GM21360 (cell line): ENCODE measurements around the gene FIGNL1.

Experiments used
- ATAC-seq: cut with Tn5 transposase; IDR thresholded peaks from one replicate; pipeline ENCODE4 v1.9.1; 2021; ENCODE audit warnings: mild to moderate bottlenecking, moderate library complexity; ENCODE audit not compliant: unreplicated experiment

FIGNL1 gene

DNA sequence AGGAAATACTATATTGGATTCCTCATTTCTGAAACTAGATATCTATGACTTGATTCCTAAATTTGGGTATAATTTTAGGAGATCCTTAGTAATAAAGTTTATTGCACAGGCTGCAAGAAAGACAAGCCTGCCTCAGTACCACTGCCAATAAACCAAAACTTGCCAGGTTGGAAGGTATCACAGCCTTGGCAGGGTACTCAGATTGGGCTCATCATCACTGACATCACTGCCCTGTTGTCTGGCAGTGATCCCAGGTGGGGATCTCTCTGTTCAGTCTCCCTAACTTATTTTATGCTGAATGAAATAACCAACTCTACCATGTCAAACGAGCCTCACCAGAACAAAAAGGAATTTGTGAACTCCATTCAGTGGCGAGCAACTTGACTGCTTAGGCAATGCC is 18.8 kb downstream of the FIGNL1 start:
- no peak for ATAC-seq

DNA sequence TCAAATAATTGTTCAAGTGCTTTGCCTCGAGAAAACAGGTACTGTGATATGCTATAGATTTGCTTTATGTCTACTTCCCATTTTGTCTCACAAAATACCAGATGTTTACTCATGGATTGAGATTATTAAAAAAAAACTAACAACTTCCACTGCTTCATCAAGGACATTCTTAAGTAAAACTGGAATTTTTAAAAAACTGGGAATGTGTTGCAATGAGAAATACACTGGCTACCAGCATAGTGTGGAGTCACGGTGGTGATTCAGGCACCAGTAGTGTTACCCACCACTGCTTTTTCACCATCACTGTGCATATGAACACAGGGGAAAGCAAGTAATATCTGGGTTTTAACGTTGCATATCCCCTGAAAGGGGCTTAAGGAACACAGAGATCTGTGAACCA is 21.2 kb downstream of the FIGNL1 start:
- no peak for ATAC-seq

DNA sequence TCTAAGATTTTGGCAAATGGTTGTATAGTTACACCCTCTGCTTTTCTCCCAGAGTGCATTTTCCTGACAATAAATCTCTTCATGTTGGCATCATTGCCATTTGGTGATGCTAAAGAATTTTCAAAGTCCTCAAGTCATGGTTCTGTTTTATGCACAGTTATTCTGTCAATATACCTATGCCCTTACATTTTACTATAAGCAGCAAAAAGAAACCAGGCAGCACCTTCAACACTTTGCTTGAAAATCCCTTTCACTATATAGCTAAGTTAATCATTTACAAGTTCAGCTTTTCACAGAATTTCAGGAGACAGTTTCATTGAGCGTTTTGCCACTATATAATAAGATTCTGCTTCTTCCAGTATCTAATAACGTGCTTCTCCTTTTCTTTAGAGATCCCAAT is 22.6 kb downstream of the FIGNL1 start:
- no peak for ATAC-seq

DNA sequence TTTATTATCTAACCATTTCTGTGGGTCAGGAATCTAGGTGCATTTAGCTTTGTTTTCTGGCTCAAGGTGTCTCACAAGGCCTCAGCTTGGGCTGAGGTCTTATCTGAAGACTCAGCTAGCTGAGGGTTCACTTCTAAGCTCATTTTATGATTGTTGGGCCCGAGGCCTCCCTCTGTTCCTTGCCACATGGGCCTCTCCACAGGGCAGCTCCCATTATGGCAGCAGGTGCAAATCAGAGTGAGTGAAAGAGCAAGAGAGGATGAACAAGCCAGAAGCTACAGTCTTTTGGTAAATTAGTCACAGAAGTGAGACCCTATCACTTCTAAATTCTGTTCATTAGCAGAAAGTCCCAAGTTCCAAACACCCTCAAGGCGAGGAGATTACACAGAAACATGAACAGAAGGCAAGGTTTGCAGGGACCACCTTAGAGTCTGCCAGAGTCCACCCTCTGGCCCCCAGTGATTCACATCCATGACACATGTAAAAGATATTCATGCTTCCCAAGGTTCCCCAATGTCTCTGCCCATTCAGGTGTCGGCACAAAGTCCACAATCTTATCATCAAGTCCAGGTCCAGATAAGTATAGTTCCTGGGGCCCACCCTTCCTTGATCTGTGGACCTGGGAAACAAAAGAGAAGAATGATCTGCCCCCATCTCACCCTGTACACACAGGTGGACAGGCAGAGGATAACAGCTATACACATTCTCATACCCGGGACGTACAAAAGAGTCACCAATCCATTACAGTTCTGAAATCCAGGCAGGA is 23.7 kb downstream of the FIGNL1 start:
- no peak for ATAC-seq

DNA sequence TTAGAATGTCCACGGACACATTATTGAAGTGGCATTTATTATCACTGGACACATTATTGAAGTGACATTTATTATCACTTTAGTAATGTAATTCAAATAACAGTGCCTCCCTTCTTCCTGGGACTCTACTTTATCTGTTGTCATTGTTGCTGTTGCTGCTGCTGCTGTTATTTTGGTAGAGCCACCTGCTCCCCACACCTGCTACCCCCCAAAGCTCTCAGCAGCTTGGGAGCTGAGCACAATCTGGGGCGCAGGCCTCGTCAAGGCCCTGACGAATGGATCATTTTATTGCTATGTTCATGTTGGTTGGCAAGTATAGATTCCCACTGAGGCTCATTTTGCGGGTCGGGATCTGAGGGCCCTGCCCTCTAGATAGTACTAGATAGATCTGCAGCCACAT is 24.8 kb downstream of the FIGNL1 start:
- no peak for ATAC-seq

DNA sequence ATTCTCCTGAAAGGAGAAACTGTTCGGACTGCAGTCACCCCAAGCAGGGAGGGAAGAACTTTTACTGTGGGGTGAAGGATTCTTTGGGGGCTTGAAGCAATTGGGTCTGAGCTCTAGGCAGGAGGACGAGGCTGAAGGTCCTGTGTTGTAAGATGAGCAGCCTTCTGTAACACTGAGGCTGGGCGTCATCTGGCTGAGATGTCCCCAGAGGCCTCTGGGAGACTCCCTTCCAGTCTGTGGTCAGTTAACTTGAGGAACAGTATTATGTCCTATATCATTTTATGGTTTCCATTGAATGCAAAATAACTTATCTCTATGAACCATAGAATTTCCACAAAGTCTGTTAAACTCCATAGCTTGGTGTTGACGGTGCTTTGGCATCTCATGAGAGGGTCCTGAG is 26.3 kb downstream of the FIGNL1 start:
- no peak for ATAC-seq

DNA sequence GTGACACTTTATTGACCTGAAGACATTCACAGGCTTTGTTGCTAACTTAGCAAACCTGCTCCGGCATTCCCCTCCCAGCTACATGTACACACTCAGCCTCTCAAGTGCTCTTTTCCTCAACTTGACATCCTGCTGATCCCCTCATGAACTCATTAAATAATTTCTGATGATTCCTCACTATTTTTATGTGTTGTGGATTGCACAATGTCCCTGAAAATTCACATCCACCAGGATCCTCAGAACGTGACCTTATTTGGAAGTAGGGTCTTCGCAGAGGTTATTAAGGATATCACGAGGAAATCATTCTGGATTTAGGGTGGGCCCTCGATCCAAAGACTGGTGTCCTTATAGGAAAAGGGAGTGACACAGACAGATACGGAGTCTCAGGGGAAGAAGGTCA is 27.3 kb downstream of the FIGNL1 start:
- no peak for ATAC-seq

DNA sequence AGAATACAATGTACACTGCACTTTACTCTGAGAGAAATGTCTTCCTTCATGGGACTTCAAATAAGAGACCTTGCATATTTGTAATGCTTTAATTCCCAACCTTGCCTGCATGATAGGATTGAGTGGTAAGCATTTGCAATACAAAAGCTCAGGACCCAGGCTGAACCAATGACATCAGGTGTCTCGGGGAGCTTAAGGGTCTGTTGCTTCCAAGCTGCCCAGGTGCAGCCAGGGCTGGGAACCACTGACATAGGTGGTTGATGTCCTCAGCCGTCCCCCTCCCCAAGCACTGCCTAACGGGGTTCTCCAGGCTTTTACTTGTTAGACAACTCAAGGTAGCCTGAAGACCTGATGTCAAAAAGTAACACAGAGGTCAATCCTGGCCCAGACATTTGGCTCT is 29.1 kb downstream of the FIGNL1 start:
- no peak for ATAC-seq

DNA sequence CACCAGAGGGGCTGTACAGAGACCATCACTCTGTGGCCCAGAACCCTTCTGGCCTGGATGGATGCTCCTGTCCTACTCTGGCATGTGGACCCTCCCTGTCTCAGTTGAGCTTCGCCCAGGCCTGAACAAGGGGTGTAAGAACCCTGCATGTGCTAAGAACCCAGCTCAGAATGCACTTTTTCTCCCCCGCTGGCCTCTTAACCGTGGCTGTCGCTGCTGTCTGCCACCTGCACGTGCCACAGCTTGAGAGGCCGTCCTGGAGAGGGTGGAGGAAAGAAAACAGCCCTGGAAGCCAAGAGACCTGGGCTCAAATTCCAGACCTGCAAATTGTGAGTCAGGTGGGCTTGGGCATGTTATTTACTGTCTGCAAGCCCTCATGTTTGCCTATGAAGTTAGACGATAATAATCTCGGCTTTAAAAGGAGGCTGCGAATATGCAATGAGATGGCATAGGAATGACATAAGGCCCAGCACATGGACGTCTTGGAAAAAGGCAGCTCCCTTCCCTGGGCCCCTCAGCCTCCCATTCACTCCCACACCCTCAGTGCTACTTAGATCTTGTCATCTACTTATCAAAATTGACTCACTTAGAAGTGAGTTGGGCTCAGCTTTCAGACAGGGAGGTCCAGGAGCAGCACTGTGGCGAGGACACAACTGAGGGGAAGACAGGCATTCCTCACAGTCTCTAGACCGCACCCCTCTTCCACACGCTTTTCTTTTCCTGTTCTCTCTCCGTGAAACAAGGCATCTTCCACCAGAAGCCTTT is 31.4 kb downstream of the FIGNL1 start:
- no peak for ATAC-seq

DNA sequence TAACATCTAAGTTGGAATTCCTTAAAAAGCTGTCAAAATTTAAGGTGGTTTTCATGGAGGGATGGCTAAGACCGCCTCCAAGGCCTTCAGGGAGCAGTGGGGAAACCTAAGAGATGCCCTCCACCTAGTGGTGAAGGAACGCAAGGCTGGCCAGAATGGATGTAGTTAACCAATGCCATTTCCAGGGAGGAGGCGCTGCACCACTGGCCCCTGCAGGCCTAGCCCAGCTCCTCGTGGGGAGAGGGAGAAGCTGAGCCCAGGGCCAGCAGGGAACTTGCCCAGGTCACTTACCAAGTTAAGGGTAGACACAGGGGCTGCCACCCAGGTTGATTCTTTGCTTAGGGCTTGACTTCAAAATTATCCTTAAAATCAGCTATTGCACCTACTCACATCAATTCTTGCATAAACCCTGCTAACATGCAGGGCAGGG is 32.0 kb downstream of the FIGNL1 start:
- ATAC-seq, result peak; percentile 74

DNA sequence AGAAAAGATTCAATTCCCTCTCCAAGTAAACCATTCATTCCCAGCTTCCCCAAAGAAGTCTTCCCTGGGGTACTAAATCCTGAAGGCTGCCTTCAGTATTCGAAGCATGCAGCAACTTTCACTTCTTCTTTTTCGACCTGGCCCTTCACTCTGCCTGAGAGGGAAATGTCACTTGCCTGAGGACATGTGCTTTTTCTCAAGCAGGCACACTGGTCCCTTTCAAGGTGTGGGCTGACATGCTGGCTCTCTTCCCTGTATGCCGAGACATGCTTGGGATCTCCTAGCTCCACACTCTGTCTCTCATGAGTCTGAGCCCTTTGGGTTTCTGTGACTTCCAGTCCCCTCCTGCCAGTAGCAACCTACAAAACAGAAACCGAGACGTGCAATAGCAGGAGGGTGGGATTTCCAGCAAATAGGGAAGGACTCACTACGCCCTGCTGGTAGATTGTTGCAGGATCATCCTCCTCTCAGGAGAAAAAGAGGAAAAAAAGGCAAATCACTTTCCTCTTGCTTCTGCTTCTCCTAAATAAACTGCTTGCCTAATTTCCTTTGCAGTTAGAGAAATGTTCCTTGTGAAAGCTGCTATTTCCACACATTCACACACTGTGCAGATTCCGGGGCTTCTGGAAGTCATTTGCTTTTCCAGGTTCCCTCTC is 33.5 kb downstream of the FIGNL1 start:
- peak; percentile 86 for ATAC-seq

DNA sequence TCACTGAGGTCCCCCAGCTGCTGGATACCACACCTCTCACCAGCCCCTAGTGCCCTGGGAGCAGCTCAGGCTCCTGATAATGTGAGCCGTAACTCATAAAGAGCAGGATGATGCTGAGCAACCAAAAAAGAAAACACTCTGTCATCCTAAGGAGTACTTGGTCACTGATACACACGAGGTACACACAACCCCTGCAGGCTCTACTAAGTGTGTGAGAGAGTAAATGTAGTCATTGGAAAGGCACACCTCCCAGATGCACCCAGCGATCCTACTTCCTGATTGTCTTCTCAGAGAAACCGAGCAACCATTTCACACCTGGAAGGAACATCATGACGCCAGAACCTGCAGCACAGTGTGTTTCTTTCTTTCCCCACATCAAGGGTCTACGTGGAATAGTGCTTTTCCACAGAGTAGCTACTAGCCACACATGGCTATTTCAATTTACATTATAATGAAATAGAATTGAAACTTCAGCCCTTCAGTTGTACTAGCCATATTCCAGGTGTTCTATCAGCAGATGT is 34.2 kb downstream of the FIGNL1 start:
- ATAC-seq, result no peak

DNA sequence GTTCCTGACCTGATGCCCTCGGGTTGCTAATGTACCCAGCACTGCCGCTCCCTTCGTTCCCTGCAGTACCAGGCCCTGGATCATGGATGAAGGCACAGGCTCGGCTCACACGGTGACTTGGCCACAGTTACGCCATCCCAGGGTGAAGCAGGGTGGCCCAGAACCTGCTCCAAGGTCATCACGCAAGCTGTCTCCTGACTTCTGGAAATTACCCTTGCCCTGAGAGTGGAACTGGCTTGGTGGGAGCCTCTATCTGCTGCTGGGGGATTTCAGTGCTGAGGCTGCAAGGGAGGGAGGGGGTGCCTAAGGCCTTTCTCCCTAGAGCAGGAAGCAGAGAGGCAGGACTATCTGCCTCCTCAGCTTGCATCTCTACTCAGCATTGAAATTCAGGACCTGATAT is 36.6 kb downstream of the FIGNL1 start:
- ATAC-seq, result no peak

DNA sequence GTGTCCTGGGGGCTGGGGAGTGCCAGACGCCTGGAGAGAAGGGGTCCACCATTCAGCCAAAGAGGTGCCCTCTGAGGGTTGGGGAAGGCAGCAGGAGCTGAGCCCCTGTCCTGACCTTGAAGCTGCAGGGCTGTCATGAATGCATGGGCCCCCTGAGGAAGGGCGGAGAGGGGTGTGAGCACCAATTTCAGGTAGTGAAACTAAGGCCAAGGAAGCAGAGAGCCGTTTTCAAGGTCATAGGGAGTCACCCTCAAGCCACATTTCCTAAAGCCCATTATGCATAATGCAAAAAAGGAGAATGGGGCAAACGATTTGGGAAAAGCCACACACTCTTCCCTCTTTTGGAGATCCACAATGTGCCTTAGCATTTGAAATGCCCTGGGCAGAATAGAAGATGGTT is 37.2 kb downstream of the FIGNL1 start:
- ATAC-seq, result no peak

DNA sequence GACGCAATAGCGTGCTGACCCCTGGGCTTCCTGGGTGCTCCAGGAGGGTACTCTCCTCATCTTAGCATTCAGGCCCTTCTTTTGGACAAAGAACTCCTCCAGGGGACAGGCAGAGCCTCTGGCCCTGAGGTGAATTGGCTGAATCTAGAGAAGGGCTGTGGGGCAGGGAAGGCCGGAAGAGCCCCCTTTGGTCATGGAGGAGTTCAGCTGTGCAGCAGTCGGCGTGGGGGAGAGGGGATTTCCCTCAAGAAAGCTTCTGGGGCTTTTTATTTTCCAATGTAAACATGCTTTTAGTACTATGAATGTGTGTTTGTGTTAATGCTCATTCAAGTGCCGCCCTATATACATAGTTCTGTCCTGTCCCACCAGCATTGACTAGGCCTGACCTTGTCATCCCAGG is 38.8 kb downstream of the FIGNL1 start:
- no peak for ATAC-seq

DNA sequence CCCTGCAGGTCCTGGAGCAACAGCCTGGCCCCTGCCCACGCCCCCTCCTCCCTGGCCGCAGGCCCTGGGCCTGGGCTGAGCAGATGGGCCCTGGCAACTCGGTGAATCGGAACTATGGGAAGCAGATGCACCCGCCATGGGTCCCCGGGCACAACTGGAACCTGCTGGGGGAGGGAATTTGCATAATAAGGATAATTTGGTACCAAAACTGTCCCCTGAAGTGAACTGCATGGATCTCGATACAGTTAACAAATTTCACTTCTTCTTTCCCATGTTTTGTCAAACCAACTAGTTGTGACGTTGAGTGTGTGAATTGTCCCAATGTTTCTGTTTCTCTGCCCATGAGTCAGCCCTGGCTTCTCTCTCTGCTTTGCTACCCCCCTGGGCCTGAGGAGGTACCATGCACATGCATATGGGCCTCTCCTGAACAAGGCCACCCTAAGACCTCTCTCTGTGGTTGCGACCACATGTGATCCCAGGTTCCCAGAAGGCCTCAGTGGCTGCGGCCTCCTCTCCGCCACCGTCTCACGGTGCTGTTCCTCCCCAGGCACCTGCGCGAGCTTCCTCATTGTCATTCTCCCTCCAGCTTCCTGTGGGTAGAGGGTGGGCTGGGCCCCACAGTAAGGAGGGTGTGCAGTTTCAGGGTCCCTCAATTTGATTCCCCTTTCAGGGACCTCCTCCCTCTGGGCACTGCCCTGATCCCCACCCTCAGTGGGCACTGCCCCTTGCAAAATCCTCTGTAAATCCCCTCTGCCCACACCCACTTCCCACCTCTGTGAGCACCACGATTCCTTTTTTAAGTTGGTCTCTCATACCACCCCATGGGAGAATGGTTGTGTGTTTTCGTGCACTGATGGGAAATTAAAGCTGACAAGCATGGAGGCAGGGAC is 40.0 kb downstream of the FIGNL1 start:
- peak; percentile 52 for ATAC-seq

DNA sequence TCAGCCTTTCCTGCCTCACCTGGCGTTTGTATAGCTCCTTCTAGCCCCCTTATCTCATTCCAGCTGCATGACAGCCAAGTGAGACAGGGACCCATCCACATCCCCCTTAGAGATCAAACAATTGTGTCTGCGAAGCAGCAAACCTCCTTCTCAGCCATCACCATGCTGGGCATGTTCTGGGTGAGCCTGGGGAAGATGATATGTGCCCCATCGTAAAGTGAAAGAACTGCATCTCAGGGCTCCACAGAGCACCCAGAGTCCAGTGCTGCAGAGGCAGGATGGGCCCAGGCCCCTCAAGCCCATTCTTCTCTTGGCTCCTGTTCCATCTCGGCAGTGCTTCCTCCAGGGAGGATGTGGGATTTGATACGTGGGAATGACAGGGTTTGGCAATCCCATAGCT is 43.2 kb downstream of the FIGNL1 start:
- ATAC-seq, result no peak

DNA sequence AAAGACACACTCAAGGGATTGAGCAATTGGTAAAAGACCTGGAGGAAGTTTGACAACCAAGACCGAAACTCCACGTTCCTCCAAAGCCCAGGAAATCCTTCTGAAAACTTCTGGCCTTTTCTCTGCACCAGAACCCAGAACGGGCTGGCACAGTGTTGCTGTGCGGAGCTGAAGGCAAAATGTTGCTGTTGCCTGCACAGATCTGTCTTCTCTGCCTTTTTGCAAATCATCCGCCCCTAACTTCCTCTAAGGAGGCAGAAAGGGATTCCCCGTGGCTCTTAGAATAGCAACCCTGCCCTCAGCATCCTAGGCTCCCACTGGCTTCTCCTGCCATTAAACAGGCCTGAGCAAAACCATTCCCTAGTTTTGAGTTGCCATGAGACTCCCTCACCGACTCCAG is 44.9 kb downstream of the FIGNL1 start:
- peak; percentile 33 for ATAC-seq

DNA sequence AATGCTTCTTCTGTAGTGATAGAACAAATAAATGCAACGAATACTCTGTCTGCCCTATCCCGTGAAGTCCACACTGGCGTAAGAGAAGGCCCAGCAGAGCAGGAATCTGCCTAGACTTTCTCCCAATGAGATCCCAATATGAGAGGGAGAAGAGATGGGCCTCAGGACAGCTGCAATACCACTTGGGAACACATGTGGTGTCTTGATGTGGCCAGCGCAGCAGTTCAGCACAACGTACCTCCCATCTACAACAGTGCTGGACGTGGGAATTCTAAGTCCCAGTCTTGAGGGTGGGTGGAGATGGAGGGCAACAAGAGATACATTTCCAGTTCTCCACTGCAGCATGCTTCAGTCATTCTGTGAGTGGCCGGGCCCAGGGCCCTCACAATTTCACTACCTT is 45.8 kb downstream of the FIGNL1 start:
- ATAC-seq, result no peak

DNA sequence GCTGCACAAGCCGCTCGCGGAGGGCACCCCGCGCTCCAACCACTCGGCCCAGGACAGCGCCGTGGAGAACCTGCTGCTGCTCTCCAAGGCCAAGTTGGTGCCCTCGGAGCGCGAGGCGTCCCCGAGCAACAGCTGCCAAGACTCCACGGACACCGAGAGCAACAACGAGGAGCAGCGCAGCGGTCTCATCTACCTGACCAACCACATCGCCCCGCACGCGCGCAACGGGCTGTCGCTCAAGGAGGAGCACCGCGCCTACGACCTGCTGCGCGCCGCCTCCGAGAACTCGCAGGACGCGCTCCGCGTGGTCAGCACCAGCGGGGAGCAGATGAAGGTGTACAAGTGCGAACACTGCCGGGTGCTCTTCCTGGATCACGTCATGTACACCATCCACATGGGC is 50.0 kb downstream of the FIGNL1 start:
- ATAC-seq, result no peak

DNA sequence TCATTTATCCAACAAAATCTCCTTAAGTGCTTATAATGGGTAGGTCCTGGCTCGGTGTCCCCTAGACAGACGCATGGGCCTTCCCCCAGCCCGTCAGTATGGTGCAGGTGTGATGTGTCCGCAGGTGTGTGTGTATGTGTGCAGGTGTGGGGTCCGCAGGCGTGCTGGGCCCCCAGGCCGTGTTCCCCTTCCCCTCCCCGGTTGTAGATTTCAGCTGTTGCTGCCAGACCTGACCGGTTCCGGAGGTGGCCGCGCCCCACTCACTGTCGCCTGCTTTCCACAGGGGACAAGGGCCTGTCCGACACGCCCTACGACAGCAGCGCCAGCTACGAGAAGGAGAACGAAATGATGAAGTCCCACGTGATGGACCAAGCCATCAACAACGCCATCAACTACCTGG is 50.5 kb downstream of the FIGNL1 start:
- no peak for ATAC-seq
